DND-41 (cell line): Measurements from ENCODE around the gene MAP7.

Source experiments
- ATAC-seq: fragments of 200-7000 bp; cut with Tn5 transposase; 3 replicates; pipeline ENCODE4 v1.9.1; 2021; ENCODE audit warnings: low read depth; ENCODE audit not compliant: insufficient read depth
- DNase-seq: peaks from one replicate; pipeline ENCODE4 v3.0.0-alpha.2; 2020
- H2AFZ ChIP-seq: 2 replicates; pipeline ENCODE4 v1.6.0; 2012; ENCODE audit warnings: low read depth, low read length
- H3K27ac ChIP-seq: 2 replicates; pipeline ENCODE4 v1.5.1; 2012; ENCODE audit warnings: low read length, inconsistent platforms
- H3K27me3 ChIP-seq: fragments of 200-600 bp; sonication (generic); 2 replicates; pipeline ENCODE4 v1.6.0; 2012; ENCODE audit warnings: low read length, mild to moderate bottlenecking, inconsistent platforms; ENCODE audit not compliant: insufficient read depth, poor library complexity
- H3K36me3 ChIP-seq: 2 replicates; pipeline ENCODE4 v1.5.1; 2012; ENCODE audit warnings: low read length, inconsistent platforms; ENCODE audit not compliant: insufficient read depth
- H3K4me1 ChIP-seq: 2 replicates; pipeline ENCODE4 v1.5.1; 2012; ENCODE audit warnings: mild to moderate bottlenecking, low read length; ENCODE audit not compliant: insufficient read depth
- H3K4me2 ChIP-seq: 2 replicates; pipeline ENCODE4 v1.6.0; 2012; ENCODE audit warnings: mild to moderate bottlenecking, moderate library complexity, low read length, inconsistent platforms; ENCODE audit not compliant: insufficient read depth
- H3K4me3 ChIP-seq, 2 experiments: fragments of 200-600 bp in 1 of 2; shearing (Covaris generic) in 1 of 2; 2 replicates each; pipeline ENCODE4 v1.5.1; 2012 to 2016; ENCODE audit warnings: inconsistent platforms in 2 of 2, low read length in 2 of 2, mild to moderate bottlenecking in 2 of 2, low read depth in 1 of 2, moderate library complexity in 1 of 2
- H3K79me2 ChIP-seq: 2 replicates; pipeline ENCODE4 v1.6.0; 2012; ENCODE audit warnings: low read length, inconsistent platforms; ENCODE audit not compliant: insufficient read depth
- H3K9ac ChIP-seq: 2 replicates; pipeline ENCODE4 v1.6.0; 2012; ENCODE audit warnings: low read depth, mild to moderate bottlenecking, inconsistent platforms, low read length, moderate library complexity
- H3K9me3 ChIP-seq: 2 replicates; pipeline ENCODE4 v1.5.1; 2012; ENCODE audit warnings: low read length, moderate library complexity, mild to moderate bottlenecking, inconsistent platforms; ENCODE audit not compliant: insufficient read depth, severe bottlenecking
- H4K20me1 ChIP-seq: 2 replicates; pipeline ENCODE4 v1.6.0; 2012; ENCODE audit warnings: low read length; ENCODE audit not compliant: insufficient read depth
- CTCF ChIP-seq: IDR thresholded peaks from 2 replicates; pipeline ENCODE4 v1.5.1; 2012; ENCODE audit warnings: borderline replicate concordance, low read length, moderate library complexity, mild to moderate bottlenecking; ENCODE audit not compliant: poor library complexity, severe bottlenecking; ENCODE audit errors: extremely low read depth
- EZH2 ChIP-seq: IDR thresholded peaks from 3 replicates; pipeline ENCODE4 v1.6.1; 2012; ENCODE audit warnings: borderline replicate concordance, low read depth, mild to moderate bottlenecking, moderate library complexity, low read length, inconsistent platforms; ENCODE audit not compliant: severe bottlenecking

MAP7 gene

GRCh38 chr6:136550330-136551071 lies at the start of gene MAP7:
TSS of gene MAP7 (minus strand) at chr6:136550422. CDS start at chr6:136550408, 14 bp downstream.
- Histone ChIP-seq H3K4me2 (no peak within 1 kb of the TSS), H3K4me3 (no peak within 1 kb of the TSS), H3K4me1 (no peaks in the 10 kb centered on the region), H3K27ac (no peak within 1 kb of the TSS), H3K36me3 (no peaks in the 10 kb centered on the region), H3K79me2 (no peaks in the 10 kb centered on the region), H3K9ac (no peak within 1 kb of the TSS), H2AFZ (no peak within 1 kb of the TSS), H3K27me3 (peaks cover 6% of the 10 kb centered on the region), H3K9me3 (no peaks in the 10 kb centered on the region), H4K20me1 (no peaks in the 10 kb centered on the region)
- TF ChIP-seq EZH2 (no peak), CTCF (no peak)
- no peak for DNase-seq
- ATAC-seq = no peak

GRCh38 chr6:136599329-136600011 lies 49.2 kb upstream of the MAP7 start:
- ATAC-seq = no peak
- Histone ChIP-seq H3K9me3 (no peaks in the 10 kb centered on the region), H4K20me1 (no peaks in the 10 kb centered on the region), H3K36me3 (no peaks in the 10 kb centered on the region), H3K9ac (no peak overlapping the region), H3K4me2 (no peak overlapping the region), H3K27me3 (no peaks in the 10 kb centered on the region), H3K4me1 (no peaks in the 10 kb centered on the region), H3K4me3 (no peak overlapping the region), H2AFZ (no peak overlapping the region), H3K79me2 (no peaks in the 10 kb centered on the region), H3K27ac (no peak overlapping the region)
- DNase-seq = no peak
- no peak for TF ChIP-seq CTCF
- no peak for TF ChIP-seq EZH2

GRCh38 chr6:136598048-136598447 lies 47.8 kb upstream of the MAP7 start:
- Histone ChIP-seq H3K9ac (no peak overlapping the region), H2AFZ (no peak overlapping the region), H3K4me2 (no peak overlapping the region), H3K79me2 (no peaks in the 10 kb centered on the region), H4K20me1 (no peaks in the 10 kb centered on the region), H3K9me3 (no peaks in the 10 kb centered on the region), H3K36me3 (no peaks in the 10 kb centered on the region), H3K4me1 (no peaks in the 10 kb centered on the region), H3K4me3 (no peak overlapping the region), H3K27ac (no peak overlapping the region), H3K27me3 (no peaks in the 10 kb centered on the region)
- ATAC-seq = no peak
- no peak for DNase-seq
- TF ChIP-seq CTCF (no peak), EZH2 (no peak)

GRCh38 chr6:136594671-136595070 lies 44.4 kb upstream of the MAP7 start:
- Histone ChIP-seq H3K9me3 (no peaks in the 10 kb centered on the region), H3K36me3 (no peaks in the 10 kb centered on the region), H3K79me2 (no peaks in the 10 kb centered on the region), H3K4me1 (no peaks in the 10 kb centered on the region), H2AFZ (no peak overlapping the region), H3K4me2 (no peak overlapping the region), H4K20me1 (no peaks in the 10 kb centered on the region), H3K9ac (no peak overlapping the region), H3K4me3 (no peak overlapping the region), H3K27me3 (no peaks in the 10 kb centered on the region), H3K27ac (no peak overlapping the region)
- no peak for DNase-seq
- ATAC-seq = no peak
- TF ChIP-seq EZH2 = no peak
- no peak for TF ChIP-seq CTCF
